Measurements from ENCODE around the gene ABCC8.

Gene ABCC8

GRCh38 chr11:17351172-17351509, 125.5 kb downstream of the ABCC8 start:
- no peak for DNase-seq (ENCODE audit: low read depth)

GRCh38 chr11:17350455-17351171, 126.0 kb downstream of the ABCC8 start:
- DNase-seq (ENCODE audit: low read depth): no peak

- no peak for DNase-seq (ENCODE audit: low read depth)
Observed at GRCh38 chr11:17347676-17348075, 129.0 kb downstream of the ABCC8 start.

GRCh38 chr11:17343907-17344306, 132.7 kb downstream of the ABCC8 start:
- DNase-seq (ENCODE audit: low read depth): peak; percentile 83

DNA sequence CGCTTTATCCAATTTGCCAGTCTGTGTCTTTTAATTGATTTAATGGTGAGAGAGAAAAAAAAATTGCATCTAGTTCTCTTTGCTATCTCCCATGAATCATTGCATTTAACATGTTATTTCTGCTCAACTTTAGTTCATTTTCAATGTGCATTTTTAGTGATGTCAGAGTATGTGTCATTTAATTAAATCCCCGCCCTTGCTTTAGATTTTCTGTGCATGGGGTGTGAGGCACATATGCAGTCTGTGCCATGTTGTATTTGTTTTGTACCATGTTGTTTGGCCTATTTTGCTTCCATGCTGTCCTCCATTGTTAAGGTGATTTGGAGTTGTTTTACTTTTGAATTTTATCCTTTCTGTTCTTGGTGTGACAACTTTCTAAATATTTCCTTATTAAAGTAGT, 133.4 kb downstream of the ABCC8 start:
- DNase-seq (ENCODE audit: low read depth): no peak
